HG03103 (cell line): ENCODE measurements around the gene SEMA3D.
"Not testable (repeated sequence)": the region's sequence is repeated elsewhere in the genome, so short reads cannot be mapped to it uniquely, and the experiment has no call there.

ENCODE experiments used
- ATAC-seq: cut with Tn5 transposase; IDR thresholded peaks from one replicate; pipeline ENCODE4 v1.9.1; 2021; ENCODE audit warnings: low read depth; ENCODE audit not compliant: unreplicated experiment

The SEMA3D gene

GRCh38 chr7:85004402-85004801 is 182.5 kb downstream of the SEMA3D start:
- ATAC-seq = no peak

GRCh38 chr7:85001495-85002345 is 185.1 kb downstream of the SEMA3D start:
- no peak for ATAC-seq

GRCh38 chr7:85000735-85001350 is 186.0 kb downstream of the SEMA3D start:
- no peak for ATAC-seq

- ATAC-seq = no peak
Measured at GRCh38 chr7:84999450-84999849, 187.4 kb downstream of the SEMA3D start.

- no peak for ATAC-seq
Measured at GRCh38 chr7:84998665-84999064, 188.2 kb downstream of the SEMA3D start.

GRCh38 chr7:84997626-84998025 is 189.2 kb downstream of the SEMA3D start:
- ATAC-seq = no peak

- not testable (repeated sequence) for ATAC-seq
Measured at GRCh38 chr7:84992954-84993353, 193.9 kb downstream of the SEMA3D start.

GRCh38 chr7:84985073-84985784 is 201.6 kb downstream of the SEMA3D start:
- no peak for ATAC-seq

- no peak for ATAC-seq
Measured at GRCh38 chr7:84982199-84982598, 204.7 kb downstream of the SEMA3D start.

GRCh38 chr7:84981055-84981976 is 205.5 kb downstream of the SEMA3D start:
- no peak for ATAC-seq

GRCh38 chr7:84975586-84976185 is 211.2 kb downstream of the SEMA3D start:
- no peak for ATAC-seq

- ATAC-seq = no peak
Measured at GRCh38 chr7:84971360-84971759, 215.5 kb downstream of the SEMA3D start.

GRCh38 chr7:84970670-84971069 is 216.2 kb downstream of the SEMA3D start:
- no peak for ATAC-seq

- ATAC-seq = no peak
Measured at GRCh38 chr7:84953234-84953633, 233.6 kb downstream of the SEMA3D start.

- ATAC-seq = no peak
Measured at GRCh38 chr7:84950836-84951235, 236.0 kb downstream of the SEMA3D start.

- no peak for ATAC-seq
Measured at GRCh38 chr7:84949501-84949900, 237.4 kb downstream of the SEMA3D start.

GRCh38 chr7:84949067-84949466 is 237.8 kb downstream of the SEMA3D start:
- ATAC-seq = no peak

- ATAC-seq = no peak
Measured at GRCh38 chr7:84948634-84949033, 238.2 kb downstream of the SEMA3D start.

- no peak for ATAC-seq
Measured at GRCh38 chr7:84946549-84946948, 240.3 kb downstream of the SEMA3D start.
